Transverse colon (tissue), 4 donors: ENCODE results near the gene PDE8A.

Experiments
- EP300 ChIP-seq: sonication (generic); formaldehyde crosslinking; IDR thresholded peaks from one replicate; pipeline ENCODE4 v1.6.1; 2017; ENCODE audit warnings: antibody characterized with exemption, low read depth
- POLR2A ChIP-seq: fragments of 450-650 bp; IDR thresholded peaks from one replicate; pipeline ENCODE4 v1.6.1; 2016; ENCODE audit warnings: antibody characterized with exemption, mild to moderate bottlenecking, moderate library complexity
- POLR2AphosphoS5 ChIP-seq, 3 donors: sonication (generic); formaldehyde crosslinking; IDR thresholded peaks; one replicate each; pipeline ENCODE4 v1.6.1; 2016; ENCODE audit warnings: antibody characterized with exemption in 3 of 3
- TF ChIP-seq, protein P1 (sequence below), 5 experiments: fragments of 200-600 bp in 3 of 5; fragments of 450-650 bp in 2 of 5; sonication (generic) in 3 of 5; IDR thresholded peaks; 1 replicate in 2 of 5; 2 replicates in 3 of 5; pipeline ENCODE4 v1.5.1; 2016 to 2017; ENCODE audit warnings: antibody characterized with exemption in 5 of 5, inconsistent platforms in 3 of 5, mild to moderate bottlenecking in 2 of 5, moderate library complexity in 1 of 5

GRCh38 chr15:85094685-85095084, 113.0 kb downstream of the PDE8A start:
- TF ChIP-seq POLR2A, result no peak
- TF ChIP-seq, protein P1, sequence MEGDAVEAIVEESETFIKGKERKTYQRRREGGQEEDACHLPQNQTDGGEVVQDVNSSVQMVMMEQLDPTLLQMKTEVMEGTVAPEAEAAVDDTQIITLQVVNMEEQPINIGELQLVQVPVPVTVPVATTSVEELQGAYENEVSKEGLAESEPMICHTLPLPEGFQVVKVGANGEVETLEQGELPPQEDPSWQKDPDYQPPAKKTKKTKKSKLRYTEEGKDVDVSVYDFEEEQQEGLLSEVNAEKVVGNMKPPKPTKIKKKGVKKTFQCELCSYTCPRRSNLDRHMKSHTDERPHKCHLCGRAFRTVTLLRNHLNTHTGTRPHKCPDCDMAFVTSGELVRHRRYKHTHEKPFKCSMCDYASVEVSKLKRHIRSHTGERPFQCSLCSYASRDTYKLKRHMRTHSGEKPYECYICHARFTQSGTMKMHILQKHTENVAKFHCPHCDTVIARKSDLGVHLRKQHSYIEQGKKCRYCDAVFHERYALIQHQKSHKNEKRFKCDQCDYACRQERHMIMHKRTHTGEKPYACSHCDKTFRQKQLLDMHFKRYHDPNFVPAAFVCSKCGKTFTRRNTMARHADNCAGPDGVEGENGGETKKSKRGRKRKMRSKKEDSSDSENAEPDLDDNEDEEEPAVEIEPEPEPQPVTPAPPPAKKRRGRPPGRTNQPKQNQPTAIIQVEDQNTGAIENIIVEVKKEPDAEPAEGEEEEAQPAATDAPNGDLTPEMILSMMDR (IDR thresholded peaks at IDR 0.05), result no peak
- TF ChIP-seq POLR2AphosphoS5 (IDR thresholded peaks at IDR 0.05), result no peak
- no peak for TF ChIP-seq EP300
